ENCODE data around the gene PHF13. TPM values are rescaled to one million over a fixed set of nuclear protein-coding genes. Genes with fewer than 3 reads are reported as not detected.

The PHF13 gene
- total and polyA plus RNA-seq, 2 experiments from 2014 or later: 9.6 to 11.4 TPM

DNA sequence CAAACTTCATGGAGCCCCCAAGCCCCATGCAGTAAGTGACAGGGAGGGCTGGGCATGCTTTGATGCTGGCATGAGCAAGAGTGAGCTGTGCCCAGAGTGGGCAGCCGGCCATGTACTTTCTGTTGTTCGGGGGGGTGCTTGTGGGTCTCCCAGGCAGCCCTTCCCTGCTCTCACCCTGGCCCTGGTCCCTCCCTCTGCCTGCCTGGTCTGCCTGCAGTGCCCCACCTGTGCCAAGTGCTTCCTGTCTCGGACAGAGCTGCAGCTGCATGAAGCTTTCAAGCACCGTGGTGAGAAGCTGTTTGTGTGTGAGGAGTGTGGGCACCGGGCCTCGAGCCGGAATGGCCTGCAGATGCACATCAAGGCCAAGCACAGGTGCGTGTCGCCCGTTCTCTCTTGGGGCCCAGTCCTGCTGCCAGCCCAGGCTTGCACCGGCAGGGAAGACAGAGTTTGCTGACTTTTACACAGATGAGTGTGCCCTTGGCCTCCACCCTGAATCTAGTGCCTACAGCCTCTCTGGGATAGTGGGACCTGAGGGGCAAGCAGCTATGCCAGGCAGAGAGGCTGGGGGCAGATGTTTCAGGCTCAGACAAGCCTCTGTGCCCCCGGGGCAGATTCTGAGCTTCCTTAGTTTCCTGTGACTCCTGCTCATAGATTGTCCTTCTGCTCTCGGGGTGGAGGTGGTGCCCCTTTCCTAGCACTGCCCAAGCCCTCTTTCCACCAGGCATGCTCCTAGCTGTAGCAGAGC is 26.1 kb upstream of the PHF13 start:
- no peak for TF ChIP-seq EZH2phosphoT487 (IDR thresholded peaks at IDR 0.05; ENCODE audit: low read depth, severe bottlenecking, unreplicated experiment)
- TF ChIP-seq, protein P1, sequence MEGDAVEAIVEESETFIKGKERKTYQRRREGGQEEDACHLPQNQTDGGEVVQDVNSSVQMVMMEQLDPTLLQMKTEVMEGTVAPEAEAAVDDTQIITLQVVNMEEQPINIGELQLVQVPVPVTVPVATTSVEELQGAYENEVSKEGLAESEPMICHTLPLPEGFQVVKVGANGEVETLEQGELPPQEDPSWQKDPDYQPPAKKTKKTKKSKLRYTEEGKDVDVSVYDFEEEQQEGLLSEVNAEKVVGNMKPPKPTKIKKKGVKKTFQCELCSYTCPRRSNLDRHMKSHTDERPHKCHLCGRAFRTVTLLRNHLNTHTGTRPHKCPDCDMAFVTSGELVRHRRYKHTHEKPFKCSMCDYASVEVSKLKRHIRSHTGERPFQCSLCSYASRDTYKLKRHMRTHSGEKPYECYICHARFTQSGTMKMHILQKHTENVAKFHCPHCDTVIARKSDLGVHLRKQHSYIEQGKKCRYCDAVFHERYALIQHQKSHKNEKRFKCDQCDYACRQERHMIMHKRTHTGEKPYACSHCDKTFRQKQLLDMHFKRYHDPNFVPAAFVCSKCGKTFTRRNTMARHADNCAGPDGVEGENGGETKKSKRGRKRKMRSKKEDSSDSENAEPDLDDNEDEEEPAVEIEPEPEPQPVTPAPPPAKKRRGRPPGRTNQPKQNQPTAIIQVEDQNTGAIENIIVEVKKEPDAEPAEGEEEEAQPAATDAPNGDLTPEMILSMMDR (IDR thresholded peaks at IDR 0.05; ENCODE audit: poor library complexity): no peak
- TF ChIP-seq EZH2 (IDR thresholded peaks at IDR 0.05; ENCODE audit: borderline replicate concordance): no peak
- WGBS (ENCODE audit: low lambda C conversion rate, missing lambda C conversion rate): 92% methylated on average over 13 of the region's 13 CpGs
- no peaks in the 10 kb centered on the region for H3K9me3 ChIP-seq (ENCODE audit: low read depth)
- peaks cover 9% of the 10 kb centered on the region for H3K4me1 ChIP-seq (ENCODE audit: insufficient read depth)
- no peak overlapping the region for H3K27ac ChIP-seq
- no peak for DNase-seq (ENCODE audit: low spot score)
- no peak overlapping the region for H3K4me2 ChIP-seq
- H3K36me3 ChIP-seq (replicated peaks; ENCODE audit: insufficient read depth, low read depth): no peaks in the 10 kb centered on the region
- no peak overlapping the region for H2AFZ ChIP-seq
- H3K4me3 ChIP-seq: no peak overlapping the region
- no peaks in the 10 kb centered on the region for H3K9me2 ChIP-seq (replicated peaks; ENCODE audit: insufficient read depth)
- H3K79me2 ChIP-seq: peaks cover 21% of the 10 kb centered on the region
- no peaks in the 10 kb centered on the region for H3K27me3 ChIP-seq
- no peaks in the 10 kb centered on the region for H4K20me1 ChIP-seq (ENCODE audit: insufficient read depth, poor library complexity, severe bottlenecking)

DNA sequence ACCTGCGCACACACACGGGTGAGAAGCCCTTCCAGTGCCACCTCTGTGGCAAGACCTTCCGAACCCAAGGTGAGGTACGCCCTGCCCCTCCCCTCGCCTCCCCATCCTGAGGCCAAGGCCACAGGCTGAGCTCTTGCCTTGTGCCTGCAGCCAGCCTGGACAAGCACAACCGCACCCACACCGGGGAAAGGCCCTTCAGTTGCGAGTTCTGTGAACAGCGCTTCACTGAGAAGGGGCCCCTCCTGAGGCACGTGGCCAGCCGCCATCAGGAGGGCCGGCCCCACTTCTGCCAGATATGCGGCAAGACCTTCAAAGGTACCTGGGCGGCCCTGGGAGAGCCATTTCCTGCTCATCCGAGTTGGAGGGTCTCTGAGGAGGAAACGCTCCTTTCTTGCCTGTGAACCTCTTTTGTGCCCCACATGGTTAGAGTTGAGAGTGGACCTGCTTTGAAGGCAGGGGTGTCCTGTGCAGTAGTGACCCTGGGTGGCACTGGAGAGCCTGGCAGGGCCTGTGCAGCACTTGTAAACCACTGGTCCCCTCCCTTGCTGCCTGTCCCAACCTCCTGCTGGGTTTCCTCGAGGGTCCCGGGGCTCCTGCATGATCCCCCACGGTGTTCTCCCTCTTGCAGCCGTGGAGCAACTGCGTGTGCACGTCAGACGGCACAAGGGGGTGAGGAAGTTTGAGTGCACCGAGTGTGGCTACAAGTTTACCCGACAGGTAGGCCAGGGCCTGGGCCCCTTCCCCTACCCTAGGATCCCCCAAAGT is 25.2 kb upstream of the PHF13 start:
- no peaks in the 10 kb centered on the region for H3K27me3 ChIP-seq
- DNase-seq (ENCODE audit: low spot score): no peak
- 95% methylated on average over 25 of the region's 25 CpGs for WGBS (ENCODE audit: low lambda C conversion rate, missing lambda C conversion rate)
- no peaks in the 10 kb centered on the region for H3K9me2 ChIP-seq (replicated peaks; ENCODE audit: insufficient read depth)
- no peaks in the 10 kb centered on the region for H4K20me1 ChIP-seq (ENCODE audit: insufficient read depth, poor library complexity, severe bottlenecking)
- TF ChIP-seq EZH2 (IDR thresholded peaks at IDR 0.05; ENCODE audit: borderline replicate concordance) (no peak), EZH2phosphoT487 (IDR thresholded peaks at IDR 0.05; ENCODE audit: low read depth, severe bottlenecking, unreplicated experiment) (no peak)
- TF ChIP-seq, protein P1 (IDR thresholded peaks at IDR 0.05; ENCODE audit: poor library complexity): no peak
- no peaks in the 10 kb centered on the region for H3K36me3 ChIP-seq (replicated peaks; ENCODE audit: insufficient read depth, low read depth)
- H3K4me3 ChIP-seq: no peak overlapping the region
- no peak overlapping the region for H3K27ac ChIP-seq
- H3K4me2 ChIP-seq: no peak overlapping the region
- H3K4me1 ChIP-seq (ENCODE audit: insufficient read depth): peaks cover under 1% of the 10 kb centered on the region
- H3K79me2 ChIP-seq: peaks cover 14% of the 10 kb centered on the region
- no peaks in the 10 kb centered on the region for H3K9me3 ChIP-seq (ENCODE audit: low read depth)
- H2AFZ ChIP-seq: no peak overlapping the region

DNA sequence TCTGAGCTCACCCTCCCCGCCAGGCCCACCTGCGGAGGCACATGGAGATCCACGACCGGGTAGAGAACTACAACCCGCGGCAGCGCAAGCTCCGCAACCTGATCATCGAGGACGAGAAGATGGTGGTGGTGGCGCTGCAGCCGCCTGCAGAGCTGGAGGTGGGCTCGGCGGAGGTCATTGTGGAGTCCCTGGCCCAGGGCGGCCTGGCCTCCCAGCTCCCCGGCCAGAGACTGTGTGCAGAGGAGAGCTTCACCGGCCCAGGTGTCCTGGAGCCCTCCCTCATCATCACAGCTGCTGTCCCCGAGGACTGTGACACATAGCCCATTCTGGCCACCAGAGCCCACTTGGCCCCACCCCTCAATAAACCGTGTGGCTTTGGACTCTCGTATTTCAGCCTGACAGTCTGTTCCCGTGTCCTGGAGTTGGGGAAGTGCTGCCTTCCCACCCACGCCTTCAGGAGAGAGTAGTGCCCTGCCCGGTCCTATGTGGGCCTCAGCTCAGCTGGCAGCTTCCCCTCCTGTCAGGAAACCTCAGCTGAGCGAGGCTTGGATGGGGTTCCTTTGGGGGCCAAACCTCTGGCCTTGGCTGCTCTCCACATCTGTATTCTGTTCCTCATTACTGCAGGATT is 24.5 kb upstream of the PHF13 start:
- H3K4me1 ChIP-seq (ENCODE audit: insufficient read depth): no peaks in the 10 kb centered on the region
- peaks cover 8% of the 10 kb centered on the region for H3K79me2 ChIP-seq
- H3K9me3 ChIP-seq (ENCODE audit: low read depth): no peaks in the 10 kb centered on the region
- no peak overlapping the region for H3K4me2 ChIP-seq
- no peak overlapping the region for H3K27ac ChIP-seq
- no peak for DNase-seq (ENCODE audit: low spot score)
- no peaks in the 10 kb centered on the region for H3K9me2 ChIP-seq (replicated peaks; ENCODE audit: insufficient read depth)
- no peak overlapping the region for H2AFZ ChIP-seq
- no peaks in the 10 kb centered on the region for H3K36me3 ChIP-seq (replicated peaks; ENCODE audit: insufficient read depth, low read depth)
- WGBS (ENCODE audit: low lambda C conversion rate, missing lambda C conversion rate): 85% methylated on average over 23 of the region's 24 CpGs
- TF ChIP-seq, protein P1 (IDR thresholded peaks at IDR 0.05; ENCODE audit: poor library complexity): no peak
- TF ChIP-seq EZH2phosphoT487 (IDR thresholded peaks at IDR 0.05; ENCODE audit: low read depth, severe bottlenecking, unreplicated experiment) (no peak), EZH2 (IDR thresholded peaks at IDR 0.05; ENCODE audit: borderline replicate concordance) (no peak)
- H4K20me1 ChIP-seq (ENCODE audit: insufficient read depth, poor library complexity, severe bottlenecking): peaks cover 2% of the 10 kb centered on the region
- H3K27me3 ChIP-seq: no peaks in the 10 kb centered on the region
- H3K4me3 ChIP-seq: no peak overlapping the region
